Astrocyte of the cerebellum (primary cell): ENCODE data around the gene PIGR.
A peak's percentile ranks its signal among the peaks of the same experiment; 100 is the strongest.

ENCODE experiments used
- DNase-seq: peaks from one replicate; pipeline ENCODE4 v3.0.0-alpha.2; 2011; ENCODE audit warnings: low read depth
- H3K4me3 ChIP-seq: 2 replicates; pipeline ENCODE4 v1.5.1; 2011; ENCODE audit warnings: mild to moderate bottlenecking, low read depth, low read length, moderate library complexity
- CTCF ChIP-seq: IDR thresholded peaks from 2 replicates; pipeline ENCODE4 v1.5.1; 2012; ENCODE audit warnings: low read length, low read depth, moderate library complexity, mild to moderate bottlenecking; ENCODE audit errors: missing control alignments
- in situ Hi-C: cut with HindIII; loops from 2 replicates; pipeline ENCODE4 v1.10.0; 2017; ENCODE audit warnings: low sequenced_read_pairs

The PIGR gene

GRCh38 chr1:206909883-206910318, 36.4 kb downstream of the PIGR start:
- in situ Hi-C loops = loop anchor here (25.0 kb wide), 1 partner anchor 173 kb away; no protein-coding TSS in a partner anchor
- peak overlapping the region; percentile 44 for H3K4me3 ChIP-seq
- TF ChIP-seq CTCF = no peak
- no peak for DNase-seq

- no peak for TF ChIP-seq CTCF
- in situ Hi-C loops = loop anchor here (25.0 kb wide), 1 partner anchor 172 kb away; no protein-coding TSS in a partner anchor
- peak overlapping the region; percentile 44 for H3K4me3 ChIP-seq
- DNase-seq = no peak
Measured at GRCh38 chr1:206909161-206909882, 36.9 kb downstream of the PIGR start.

- no peak for DNase-seq
- H3K4me3 ChIP-seq = no peak overlapping the region
- TF ChIP-seq CTCF = no peak
- in situ Hi-C loops = loop anchor here (25.0 kb wide), 1 partner anchor 171 kb away; no protein-coding TSS in a partner anchor
Measured at GRCh38 chr1:206908038-206908437, 38.2 kb downstream of the PIGR start.

GRCh38 chr1:206907304-206907991, 38.8 kb downstream of the PIGR start:
- no peak overlapping the region for H3K4me3 ChIP-seq
- TF ChIP-seq CTCF = peak; percentile 5
- in situ Hi-C loops = loop anchor here (25.0 kb wide), 1 partner anchor 170 kb away; no protein-coding TSS in a partner anchor
- no peak for DNase-seq

GRCh38 chr1:206905295-206906164, 40.7 kb downstream of the PIGR start:
- peak; percentile 49 for DNase-seq
- in situ Hi-C loops = loop anchor here (25.0 kb wide), 1 partner anchor 168 kb away; no protein-coding TSS in a partner anchor
- no peak for TF ChIP-seq CTCF
- H3K4me3 ChIP-seq = no peak overlapping the region
